GM19239 (cell line): ENCODE measurements around the gene PRPF31.
"Not testable (repeated sequence)": the region's sequence is repeated elsewhere in the genome, so short reads cannot be mapped to it uniquely, and the experiment has no call there.

ENCODE experiments used
- DNase-seq: peaks from one replicate; pipeline ENCODE4 v3.0.0; 2011; ENCODE audit warnings: low spot score; ENCODE audit not compliant: insufficient read length
- FAIRE-seq: peaks from 2 replicates; lab custom pipeline; 2011; peaks lifted over from hg19 to GRCh38; lab: Jason Lieb, UNC

Gene PRPF31, protein sequence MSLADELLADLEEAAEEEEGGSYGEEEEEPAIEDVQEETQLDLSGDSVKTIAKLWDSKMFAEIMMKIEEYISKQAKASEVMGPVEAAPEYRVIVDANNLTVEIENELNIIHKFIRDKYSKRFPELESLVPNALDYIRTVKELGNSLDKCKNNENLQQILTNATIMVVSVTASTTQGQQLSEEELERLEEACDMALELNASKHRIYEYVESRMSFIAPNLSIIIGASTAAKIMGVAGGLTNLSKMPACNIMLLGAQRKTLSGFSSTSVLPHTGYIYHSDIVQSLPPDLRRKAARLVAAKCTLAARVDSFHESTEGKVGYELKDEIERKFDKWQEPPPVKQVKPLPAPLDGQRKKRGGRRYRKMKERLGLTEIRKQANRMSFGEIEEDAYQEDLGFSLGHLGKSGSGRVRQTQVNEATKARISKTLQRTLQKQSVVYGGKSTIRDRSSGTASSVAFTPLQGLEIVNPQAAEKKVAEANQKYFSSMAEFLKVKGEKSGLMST

GRCh38 chr19:54115109-54116063 is at the start of gene PRPF31, which contains the start of gene TFPT:
PRPF31 (plus strand) TSS chr19:54115754; CDS start chr19:54118279, 2,525 bp downstream.
TFPT (minus strand) TSS chr19:54115657; CDS start chr19:54115269, 388 bp downstream.
- peak; percentile 100 for FAIRE-seq

GRCh38 chr19:54069470-54069869 is 46.1 kb upstream of the PRPF31 start:
- DNase-seq: no peak
- no peak for FAIRE-seq

More at GRCh38 chr19:54115109-54116063, at the start of gene PRPF31, which contains the start of gene TFPT:
- peak; percentile 96 for DNase-seq

- DNase-seq (no peak), FAIRE-seq (no peak)
These were observed 41.7 kb upstream of the PRPF31 start for GRCh38 chr19:54073829-54074228.

- FAIRE-seq: no peak
- no peak for DNase-seq
These were observed 40.7 kb upstream of the PRPF31 start for GRCh38 chr19:54074851-54075250.

DNA sequence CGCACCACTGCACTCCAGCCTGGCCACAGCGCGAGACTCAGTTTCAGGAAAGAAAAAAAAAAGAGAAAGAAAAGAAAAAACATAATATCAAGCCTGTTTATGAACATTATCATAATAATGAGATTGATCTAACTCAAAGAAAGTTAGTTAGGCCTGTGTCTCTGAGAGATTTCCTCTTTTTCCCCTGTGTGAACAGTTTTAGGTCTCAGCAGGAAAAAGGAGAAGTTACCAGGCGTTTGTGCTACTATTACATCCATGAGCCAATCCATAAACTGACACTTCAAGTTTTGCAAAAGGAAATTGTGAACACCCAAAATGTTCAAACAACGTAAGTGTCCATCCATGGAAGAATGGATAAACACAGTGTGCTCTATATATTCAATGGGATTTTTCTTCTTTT is 38.2 kb upstream of the PRPF31 start:
- FAIRE-seq (no peak), DNase-seq (no peak)

- DNase-seq: no peak
- no peak for FAIRE-seq
These were observed 34.5 kb upstream of the PRPF31 start, which contains the start of gene TARM1 for GRCh38 chr19:54081032-54081431. TARM1 (minus strand) TSS chr19:54081365; CDS start chr19:54081340, 25 bp downstream.

- no peak for FAIRE-seq
- no peak for DNase-seq
These were observed 31.1 kb upstream of the PRPF31 start for GRCh38 chr19:54084410-54084809.

DNA sequence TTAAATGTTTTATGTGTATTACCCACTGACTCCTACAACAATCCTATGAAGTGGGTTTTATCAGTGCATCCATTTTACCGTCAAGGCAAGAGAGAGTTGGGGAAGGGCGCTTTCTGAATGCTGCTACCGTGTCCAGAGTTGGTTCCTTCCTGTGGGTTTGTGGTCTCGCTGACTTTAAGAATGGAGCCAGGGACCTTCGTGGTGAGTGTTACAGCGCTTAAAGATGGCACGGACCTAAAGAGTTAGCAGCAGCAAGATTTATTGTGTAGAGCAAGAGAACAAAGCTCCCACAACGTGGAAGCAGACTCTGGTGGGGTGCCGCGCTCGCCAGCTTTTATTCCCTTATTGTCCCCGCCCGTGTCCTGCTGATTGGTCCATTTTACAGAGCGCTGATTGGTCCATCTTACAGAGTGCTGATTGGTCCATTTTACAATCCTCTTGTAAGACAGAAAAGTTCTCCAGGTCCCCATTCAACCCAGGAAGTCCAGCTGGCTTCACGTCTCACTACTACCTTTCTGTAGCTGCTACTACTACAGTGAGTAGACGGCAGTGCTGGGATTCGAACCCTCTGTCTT is 21.0 kb upstream of the PRPF31 start:
- DNase-seq: no peak
- FAIRE-seq: no peak

GRCh38 chr19:54095136-54095858 is 20.3 kb upstream of the PRPF31 start:
- DNase-seq: no peak
- FAIRE-seq: no peak

GRCh38 chr19:54095859-54096616 is 19.5 kb upstream of the PRPF31 start:
- FAIRE-seq: not testable (repeated sequence)
- DNase-seq: peak; percentile 44

- FAIRE-seq (no peak), DNase-seq (no peak)
These were observed 18.9 kb upstream of the PRPF31 start for GRCh38 chr19:54096617-54097106.

DNA sequence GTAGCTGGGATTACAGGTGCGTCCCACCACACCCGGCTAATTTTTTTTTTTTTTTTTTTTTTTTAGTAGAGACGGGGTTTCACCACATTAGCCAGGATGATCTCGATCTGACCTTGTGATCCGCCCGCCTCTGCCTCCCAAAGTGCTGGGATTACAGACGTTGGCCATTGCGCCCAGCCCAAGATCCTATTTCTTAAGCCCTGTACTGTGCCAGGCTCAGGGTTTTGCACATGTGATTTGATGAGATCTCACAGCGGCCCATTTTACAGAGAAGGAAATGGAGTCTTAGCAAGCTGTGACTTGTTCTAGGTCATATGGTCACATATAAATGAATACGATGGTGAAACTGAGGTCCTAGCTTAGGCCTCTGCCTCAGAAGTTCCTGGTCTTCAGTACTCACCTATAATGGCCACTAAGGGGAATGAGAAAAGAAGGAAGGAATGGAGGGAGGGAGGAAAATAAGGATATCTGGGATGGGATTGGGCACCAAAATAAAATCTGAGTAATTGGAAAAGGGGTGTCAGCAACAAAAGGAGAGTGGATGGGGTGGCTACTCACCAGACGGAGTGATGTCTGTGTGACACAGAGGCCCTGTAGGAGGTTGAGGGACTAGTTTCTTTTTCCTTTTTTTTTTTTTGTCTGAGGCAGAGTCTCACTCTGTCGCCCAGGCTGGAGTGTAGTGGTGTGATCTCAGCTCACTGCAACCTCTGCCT is 16.2 kb upstream of the PRPF31 start:
- DNase-seq (no peak), FAIRE-seq (no peak)

DNA sequence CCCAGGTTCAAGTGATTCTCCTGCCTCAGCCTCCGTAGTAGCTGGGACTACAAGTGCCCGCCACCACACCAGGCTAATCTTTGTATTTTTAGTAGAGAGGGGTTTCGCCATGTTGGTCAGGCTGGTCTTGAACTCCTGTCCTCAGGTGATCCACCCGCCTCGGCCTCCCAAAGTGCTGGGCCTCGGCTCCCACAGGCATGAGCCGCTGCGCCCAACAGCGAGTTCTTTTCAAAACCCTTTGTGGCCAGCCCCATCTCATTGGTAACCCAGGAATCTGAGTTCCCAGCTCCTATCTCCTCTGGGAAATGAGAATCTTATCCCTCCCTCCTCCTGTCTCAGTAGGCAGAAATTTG is 15.7 kb upstream of the PRPF31 start:
- FAIRE-seq: not testable (repeated sequence)

DNA sequence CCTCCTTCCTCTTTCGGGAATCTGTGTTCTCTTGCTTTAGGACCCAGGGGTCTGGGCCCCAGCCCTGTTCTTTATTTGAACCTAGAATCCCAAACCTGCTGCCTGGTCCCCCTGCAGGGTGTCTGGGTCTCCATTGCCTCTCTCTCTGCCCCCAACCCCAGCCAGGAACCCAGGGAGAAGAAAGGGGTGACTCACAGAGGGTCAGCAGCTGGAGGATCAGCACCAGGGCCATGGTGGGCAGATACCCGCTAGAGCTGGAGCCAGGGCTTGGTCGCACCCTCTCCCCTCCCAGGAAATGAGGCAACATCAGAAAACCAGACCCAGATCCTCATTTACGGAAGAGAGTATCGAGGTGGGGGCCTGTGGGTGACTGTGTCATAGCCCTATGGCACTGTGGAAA is 15.0 kb upstream of the PRPF31 start, which contains the start of gene OSCAR:
TSS of gene OSCAR (minus strand) at position 243 of the 400 bp plus-strand sequence. CDS start at position 232, 11 bp downstream.
- FAIRE-seq (no peak), DNase-seq (no peak)

More for the DNA sequence above, 15.7 kb upstream of the PRPF31 start:
- not testable (repeated sequence) for DNase-seq

- DNase-seq (peak; percentile 100), FAIRE-seq (peak; percentile 97)
These were observed 13.0 kb upstream of the PRPF31 start, which contains the start of gene NDUFA3 for GRCh38 chr19:54102421-54103169. NDUFA3 (plus strand) TSS chr19:54102855; CDS start chr19:54102879, 24 bp downstream.

DNA sequence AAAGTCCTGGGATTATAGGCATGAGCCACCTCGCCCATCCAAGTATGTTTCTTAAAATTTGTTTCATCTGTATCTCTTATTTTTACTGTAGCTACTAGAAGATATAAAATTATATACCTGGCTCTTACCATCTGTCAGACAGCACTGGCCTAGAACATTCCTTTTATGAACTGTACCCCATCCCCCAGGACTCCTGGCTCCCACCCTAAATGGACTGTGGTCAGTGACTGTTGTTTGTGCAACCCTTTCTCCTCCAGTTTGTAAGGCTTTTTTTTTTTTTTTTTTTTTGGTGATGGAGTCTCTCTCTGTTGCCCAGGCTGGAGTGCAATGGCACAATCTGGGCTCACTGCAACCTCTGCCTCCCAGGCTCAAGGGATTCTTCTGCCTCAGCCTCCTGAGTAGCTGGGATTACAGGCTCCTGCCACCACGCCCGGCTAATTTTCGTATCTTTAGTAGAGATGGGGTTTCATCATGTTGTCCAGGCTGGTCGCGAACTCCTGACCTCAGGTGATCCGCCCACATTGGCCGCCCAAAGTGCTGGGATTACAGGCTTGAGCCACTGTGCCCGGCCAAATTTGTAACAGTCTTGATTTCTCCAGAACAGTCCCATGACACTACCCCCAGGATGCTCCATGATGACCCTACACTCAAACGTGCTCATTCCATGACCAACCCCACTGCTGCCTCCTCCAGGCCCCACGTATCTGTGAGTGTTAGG is 10.4 kb upstream of the PRPF31 start:
- FAIRE-seq (no peak), DNase-seq (no peak)
